Sigmoid colon (tissue), 7 donors: ENCODE measurements around the gene SULT1A2. TPM values are rescaled to one million over a fixed set of nuclear protein-coding genes. Genes with fewer than 3 reads are reported as not detected.

Source experiments
- DNase-seq: peaks from one replicate; pipeline ENCODE4 v3.0.0-alpha.2; 2019
- H3K27ac ChIP-seq, 4 donors: fragments of 200-600 bp; sonication (generic); one replicate each; pipeline ENCODE4 v1.5.1; 2016 to 2019; ENCODE audit warnings: mild to moderate bottlenecking in 1 of 4
- H3K27me3 ChIP-seq, 3 donors: fragments of 200-600 bp; sonication (generic); one replicate each; pipeline ENCODE4 v1.5.1; 2019; ENCODE audit warnings: mild to moderate bottlenecking in 1 of 3
- H3K36me3 ChIP-seq, 4 donors: fragments of 200-600 bp; sonication (generic); one replicate each; pipeline ENCODE4 v1.5.1; 2016 to 2019
- H3K4me1 ChIP-seq, 4 donors: fragments of 200-600 bp; sonication (generic); one replicate each; pipeline ENCODE4 v1.5.1; 2017 to 2019
- H3K4me3 ChIP-seq, 4 donors: fragments of 200-600 bp; sonication (generic); one replicate each; pipeline ENCODE4 v1.5.1; 2017 to 2019; ENCODE audit warnings: mild to moderate bottlenecking in 2 of 4, moderate library complexity in 1 of 4
- H3K9me3 ChIP-seq, 4 donors: fragments of 200-600 bp in 3 of 4; sonication (generic) in 3 of 4; one replicate each; pipeline versions ENCODE4 v1.5.1 to v1.6.1; 2013 to 2019
- EP300 ChIP-seq, 4 donors: sonication (generic); formaldehyde crosslinking; IDR thresholded peaks; one replicate each; pipeline ENCODE4 v1.6.1; 2017; ENCODE audit warnings: antibody characterized with exemption in 4 of 4
- POLR2A ChIP-seq, 2 donors: fragments of 450-650 bp; IDR thresholded peaks; one replicate each; pipeline ENCODE4 v1.6.1; 2016; ENCODE audit warnings: antibody characterized with exemption in 2 of 2, mild to moderate bottlenecking in 2 of 2, moderate library complexity in 2 of 2
- POLR2AphosphoS5 ChIP-seq, 4 donors: sonication (generic); formaldehyde crosslinking; IDR thresholded peaks; one replicate each; pipeline ENCODE4 v1.6.1; 2017; ENCODE audit warnings: antibody characterized with exemption in 4 of 4
- WGBS, 2 donors: extraction: QIAGEN DNeasy Blood & Tissue Kit; methylation state at CpG; one replicate each; pipeline ENCODE4 v1.1.7; 2013; 5-methylcytosine and 5-hydroxymethylcytosine counted together
- intact Hi-C: fragments of 100-400 bp; cut with DNase I; formaldehyde crosslinking; loops from one replicate; pipeline ENCODE4 v1.15.1; 2023
- polyA plus RNA-seq, 3 donors: library from polyadenylated mRNA; stranded (reverse); fragments of 200-250 nt; gene quantifications; one replicate each; pipeline ENCODE4 v1.2.3, GENCODE V29; 2013
- total RNA-seq, 4 donors: library from RNA; depleted of rRNA; stranded (reverse); fragments of >200 nt; gene quantifications; one replicate each; pipeline ENCODE4 v1.1.0, GENCODE V29; 2016
- TF ChIP-seq, protein P1 (sequence below), 4 experiments: fragments of 450-650 bp in 3 of 4; fragments of 200-600 bp in 1 of 4; IDR thresholded peaks; one replicate each; pipeline ENCODE4 v1.5.1; 2016 to 2019; ENCODE audit warnings: antibody characterized with exemption in 4 of 4, mild to moderate bottlenecking in 3 of 4, moderate library complexity in 2 of 4
- donor health status: healthy with polysubstance abuse.
- donor health status: Bipolar disorder and iron deficiency.
- donor health status: healthy.

SULT1A2 gene
- total and polyA plus RNA-seq, 7 donors, result 0.71 to 101 (median 20.4) TPM; not detected in 2

DNA sequence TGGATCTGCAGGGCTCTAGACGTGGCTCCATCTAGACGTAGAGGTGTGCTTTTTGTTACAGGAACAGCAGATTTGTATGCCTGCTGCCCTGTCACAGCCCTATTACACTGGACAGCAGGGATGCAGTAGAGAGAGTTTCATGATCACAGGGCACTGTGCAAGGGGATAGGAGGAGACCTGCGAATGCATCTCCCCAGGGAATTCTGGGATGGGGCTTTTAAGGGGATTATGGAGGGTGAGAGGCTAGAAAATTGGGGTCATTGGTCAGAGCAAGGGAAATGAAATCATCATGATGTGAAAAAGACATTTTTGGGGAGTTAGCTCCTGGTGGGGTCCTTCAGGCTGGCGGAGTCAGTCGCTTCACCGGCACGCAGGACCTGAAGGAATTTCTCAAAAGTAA, 54.2 kb downstream of the SULT1A2 start:
- Histone ChIP-seq H3K27ac (peak overlapping the region in 1 of 4 donors; percentile 7), H3K36me3 (no peaks in the 10 kb centered on the region), H3K9me3 (no peaks in the 10 kb centered on the region), H3K4me3 (no peak overlapping the region), H3K27me3 (no peaks in the 10 kb centered on the region), H3K4me1 (peaks cover 0 to 19% (median 9%) of the 10 kb centered on the region in 4 donors)
- intact Hi-C loops, result no loop called here
- 17 to 63% methylated on average over 7 of the region's 7 CpGs for WGBS, 2 donors
- no peak for TF ChIP-seq POLR2AphosphoS5 (IDR thresholded peaks at IDR 0.05)
- TF ChIP-seq POLR2A (IDR thresholded peaks at IDR 0.05), result no peak
- TF ChIP-seq, protein P1, sequence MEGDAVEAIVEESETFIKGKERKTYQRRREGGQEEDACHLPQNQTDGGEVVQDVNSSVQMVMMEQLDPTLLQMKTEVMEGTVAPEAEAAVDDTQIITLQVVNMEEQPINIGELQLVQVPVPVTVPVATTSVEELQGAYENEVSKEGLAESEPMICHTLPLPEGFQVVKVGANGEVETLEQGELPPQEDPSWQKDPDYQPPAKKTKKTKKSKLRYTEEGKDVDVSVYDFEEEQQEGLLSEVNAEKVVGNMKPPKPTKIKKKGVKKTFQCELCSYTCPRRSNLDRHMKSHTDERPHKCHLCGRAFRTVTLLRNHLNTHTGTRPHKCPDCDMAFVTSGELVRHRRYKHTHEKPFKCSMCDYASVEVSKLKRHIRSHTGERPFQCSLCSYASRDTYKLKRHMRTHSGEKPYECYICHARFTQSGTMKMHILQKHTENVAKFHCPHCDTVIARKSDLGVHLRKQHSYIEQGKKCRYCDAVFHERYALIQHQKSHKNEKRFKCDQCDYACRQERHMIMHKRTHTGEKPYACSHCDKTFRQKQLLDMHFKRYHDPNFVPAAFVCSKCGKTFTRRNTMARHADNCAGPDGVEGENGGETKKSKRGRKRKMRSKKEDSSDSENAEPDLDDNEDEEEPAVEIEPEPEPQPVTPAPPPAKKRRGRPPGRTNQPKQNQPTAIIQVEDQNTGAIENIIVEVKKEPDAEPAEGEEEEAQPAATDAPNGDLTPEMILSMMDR (IDR thresholded peaks at IDR 0.05), result no peak
- TF ChIP-seq EP300 (IDR thresholded peaks at IDR 0.05), result no peak
- DNase-seq, result no peak

Other genes with a start within 250 kb of the SULT1A2 start
- 1 to 10 TPM in 3 of 4 donors, not detected in 1; 2.1 to 4.1 (median 3.4) TPM for gene NPIPB6, start 233.5 kb downstream of the SULT1A2 start, total RNA-seq
- 1 to 10 TPM in 1 of 3 donors, under 1 TPM in 1, not detected in 1; 0.60 to 1.1 TPM for gene NPIPB6, start 233.5 kb downstream of the SULT1A2 start, polyA plus RNA-seq
- gene EIF3CL, start 193.2 kb downstream of the SULT1A2 start, total RNA-seq, result 100 to 1,000 TPM; 107 to 235 (median 116) TPM
- 10 to 100 TPM; 46.2 to 54.6 (median 48.5) TPM for gene EIF3CL, start 193.2 kb downstream of the SULT1A2 start, polyA plus RNA-seq
- not detected for gene NPIPB7, start 124.7 kb downstream of the SULT1A2 start, total RNA-seq
- 1 to 10 TPM in 1 of 3 donors, under 1 TPM in 2; 0.48 to 1.8 (median 0.92) TPM for gene NPIPB7, start 124.7 kb downstream of the SULT1A2 start, polyA plus RNA-seq
- 10 to 100 TPM; 16.8 to 23.0 (median 17.9) TPM for gene CLN3, start 105.0 kb downstream of the SULT1A2 start, total RNA-seq
- 100 to 1,000 TPM in 1 of 3 donors, 10 to 100 TPM in 2; 31.2 to 123 (median 53.6) TPM for gene CLN3, start 105.0 kb downstream of the SULT1A2 start, polyA plus RNA-seq
- gene APOBR, start 102.4 kb downstream of the SULT1A2 start, total RNA-seq, result 1 to 10 TPM in 2 of 4 donors, under 1 TPM in 2; 0.68 to 1.1 (median 1.0) TPM
- 10 to 100 TPM; 10.8 to 94.5 (median 24.0) TPM for gene APOBR, start 102.4 kb downstream of the SULT1A2 start, polyA plus RNA-seq
- gene IL27, start 90.2 kb downstream of the SULT1A2 start, total RNA-seq, result not detected
- under 1 TPM in 1 of 3 donors, not detected in 2; 0.22 TPM for gene IL27, start 90.2 kb downstream of the SULT1A2 start, polyA plus RNA-seq
- 10 to 100 TPM; 54.3 to 83.9 (median 63.4) TPM for gene NUPR1, start 58.1 kb downstream of the SULT1A2 start, total RNA-seq
- gene NUPR1, start 58.1 kb downstream of the SULT1A2 start, polyA plus RNA-seq, result 100 to 1,000 TPM in 2 of 3 donors, 10 to 100 TPM in 1; 48.6 to 318 (median 171) TPM
- gene SGF29, start 43.1 kb downstream of the SULT1A2 start, total RNA-seq, result 10 to 100 TPM; 38.5 to 58.7 (median 44.9) TPM
- gene SGF29, start 43.1 kb downstream of the SULT1A2 start, polyA plus RNA-seq, result 10 to 100 TPM; 13.2 to 22.9 (median 15.6) TPM
- gene SULT1A1, start 13.0 kb upstream of the SULT1A2 start, total RNA-seq, result 10 to 100 TPM; 10.2 to 27.7 (median 15.0) TPM
- 100 to 1,000 TPM in 2 of 3 donors, 10 to 100 TPM in 1; 89.4 to 283 (median 276) TPM for gene SULT1A1, start 13.0 kb upstream of the SULT1A2 start, polyA plus RNA-seq
- 1 to 10 TPM in 1 of 4 donors, under 1 TPM in 2, not detected in 1; 0.27 to 1.8 (median 0.55) TPM for gene NPIPB8, start 41.0 kb upstream of the SULT1A2 start, total RNA-seq
- gene NPIPB8, start 41.0 kb upstream of the SULT1A2 start, polyA plus RNA-seq, result under 1 TPM in 1 of 3 donors, not detected in 2; 0.12 TPM
- 100 to 1,000 TPM in 3 of 4 donors, 10 to 100 TPM in 1; 67.4 to 249 (median 134) TPM for gene EIF3C, start 114.4 kb upstream of the SULT1A2 start, total RNA-seq
- gene EIF3C, start 114.4 kb upstream of the SULT1A2 start, polyA plus RNA-seq, result 100 to 1,000 TPM; 220 to 455 (median 265) TPM
- gene NPIPB9, start 154.7 kb upstream of the SULT1A2 start, total RNA-seq, result 1 to 10 TPM in 2 of 4 donors, under 1 TPM in 1, not detected in 1; 0.49 to 7.5 (median 1.8) TPM
- gene NPIPB9, start 154.7 kb upstream of the SULT1A2 start, polyA plus RNA-seq, result under 1 TPM in 1 of 3 donors, not detected in 2; 0.87 TPM
- 10 to 100 TPM; 40.2 to 75.1 (median 52.2) TPM for gene ATXN2L, start 225.9 kb upstream of the SULT1A2 start, total RNA-seq
- gene ATXN2L, start 225.9 kb upstream of the SULT1A2 start, polyA plus RNA-seq, result 10 to 100 TPM; 25.9 to 89.9 (median 30.0) TPM
- gene TUFM, start 249.3 kb upstream of the SULT1A2 start, total RNA-seq, result 100 to 1,000 TPM in 1 of 4 donors, 10 to 100 TPM in 3; 75.3 to 115 (median 89.8) TPM
- 100 to 1,000 TPM; 102 to 289 (median 151) TPM for gene TUFM, start 249.3 kb upstream of the SULT1A2 start, polyA plus RNA-seq